Esophagus squamous epithelium (tissue), 5 donors: ENCODE results near the gene GLMN. TPM values are rescaled to one million over a fixed set of nuclear protein-coding genes. Genes with fewer than 3 reads are reported as not detected.

Source experiments
- DNase-seq: peaks from one replicate; lab custom pipeline; 2025; lab: John Stamatoyannopoulos, UW
- H3K27ac ChIP-seq, 4 donors: fragments of 200-600 bp; sonication (generic); one replicate each; pipeline ENCODE4 v1.5.1; 2016 to 2019; ENCODE audit warnings: mild to moderate bottlenecking in 1 of 4
- H3K27me3 ChIP-seq, 4 donors: fragments of 200-600 bp; sonication (generic); 1 replicate in 3 of 4; 2 replicates in 1 of 4; pipeline versions ENCODE4 v1.5.1 to v1.6.0; 2017 to 2021; ENCODE audit warnings: antibody characterized with exemption in 1 of 4
- H3K36me3 ChIP-seq, 3 donors: fragments of 200-600 bp; sonication (generic); one replicate each; pipeline ENCODE4 v1.5.1; 2016 to 2019
- H3K4me1 ChIP-seq, 3 donors: fragments of 200-600 bp; sonication (generic); one replicate each; pipeline ENCODE4 v1.5.1; 2017 to 2019
- H3K4me3 ChIP-seq, 4 donors: fragments of 200-600 bp; sonication (generic); 1 replicate in 3 of 4; 2 replicates in 1 of 4; pipeline ENCODE4 v1.5.1; 2016 to 2019; ENCODE audit warnings: mild to moderate bottlenecking in 2 of 4, moderate library complexity in 1 of 4
- H3K9me3 ChIP-seq, 3 donors: fragments of 200-600 bp; sonication (generic); one replicate each; pipeline ENCODE4 v1.5.1; 2016 to 2019
- CTCF ChIP-seq, 6 experiments: fragments of 450-650 bp in 4 of 6; fragments of 200-600 bp in 2 of 6; sonication (generic) in 2 of 6; IDR thresholded peaks; one replicate each; pipeline ENCODE4 v1.5.1; 2016 to 2019; ENCODE audit warnings: antibody characterized with exemption in 6 of 6, mild to moderate bottlenecking in 4 of 6, moderate library complexity in 4 of 6
- POLR2A ChIP-seq, 4 donors: fragments of 450-650 bp; IDR thresholded peaks; one replicate each; pipeline ENCODE4 v1.6.1; 2017; ENCODE audit warnings: antibody characterized with exemption in 4 of 4, mild to moderate bottlenecking in 4 of 4, moderate library complexity in 3 of 4
- WGBS, 2 donors: methylation state at CpG; one replicate each; pipeline ENCODE4 v1.1.5; 2018; 5-methylcytosine and 5-hydroxymethylcytosine counted together
- intact Hi-C: fragments of 100-400 bp; cut with DNase I; formaldehyde crosslinking; loops from one replicate; pipeline ENCODE4 v1.15.0; 2022
- total RNA-seq, 4 donors: library from RNA; depleted of rRNA; stranded (reverse); fragments of >200 nt; gene quantifications; one replicate each; pipeline ENCODE4 v1.1.0, GENCODE V29; 2016
- donor health status: DM: yes; HTN: yes; CAD: no.

GLMN gene
- total RNA-seq, 4 donors from 2014 or later = 3.9 to 12.0 (median 10.4) TPM

- Histone ChIP-seq H3K4me3 (no peak overlapping the region), H3K36me3 (no peaks in the 10 kb centered on the region), H3K27me3 (no peaks in the 10 kb centered on the region), H3K9me3 (no peaks in the 10 kb centered on the region), H3K27ac (no peak overlapping the region), H3K4me1 (no peaks in the 10 kb centered on the region)
- no peak for DNase-seq
- WGBS, 2 donors = 67 to 68% methylated on average over 5 of the region's 5 CpGs
- TF ChIP-seq CTCF (IDR thresholded peaks at IDR 0.05) = no peak
- no peak for TF ChIP-seq POLR2A (IDR thresholded peaks at IDR 0.05)
- intact Hi-C loops = no loop called here
Observed at GRCh38 chr1:92201973-92202372, 96.8 kb downstream of the GLMN start.

Other genes starting within 250 kb of the GLMN start
- gene SETSIP, start 223.6 kb downstream of the GLMN start, total RNA-seq = not detected
- gene BTBD8, start 218.6 kb downstream of the GLMN start, total RNA-seq = 1 to 10 TPM in 3 of 4 donors, under 1 TPM in 1; 0.83 to 4.0 (median 2.7) TPM
- gene C1orf146, start 81.1 kb downstream of the GLMN start, total RNA-seq = not detected
- gene RPAP2, start 72 bp upstream of the GLMN start, total RNA-seq = 10 to 100 TPM in 1 of 4 donors, 1 to 10 TPM in 3; 3.1 to 18.5 (median 8.4) TPM
- gene GFI1, start 187.9 kb upstream of the GLMN start, total RNA-seq = 1 to 10 TPM in 2 of 4 donors, under 1 TPM in 2; 0.09 to 2.7 (median 0.85) TPM